NCI-H1105 (cell line): ENCODE measurements around the gene TTBK1.

Source experiments
- DNase-seq: peaks from one replicate; lab custom pipeline; 2025; lab: John Stamatoyannopoulos, UW

Gene TTBK1

GRCh38 chr6:43255408-43256054 is 12.2 kb downstream of the TTBK1 start:
- no peak for DNase-seq

- DNase-seq, result no peak
Measured at GRCh38 chr6:43256670-43257366, 13.5 kb downstream of the TTBK1 start.

GRCh38 chr6:43257367-43258145 is 14.3 kb downstream of the TTBK1 start:
- no peak for DNase-seq

GRCh38 chr6:43258180-43258579 is 14.9 kb downstream of the TTBK1 start:
- DNase-seq, result no peak

GRCh38 chr6:43258807-43259686 is 15.8 kb downstream of the TTBK1 start:
- no peak for DNase-seq

- no peak for DNase-seq
Measured at GRCh38 chr6:43260791-43261190, 17.5 kb downstream of the TTBK1 start.

GRCh38 chr6:43261198-43261597 is 17.9 kb downstream of the TTBK1 start:
- no peak for DNase-seq

GRCh38 chr6:43262000-43262779 is 18.9 kb downstream of the TTBK1 start:
- no peak for DNase-seq

- no peak for DNase-seq
Measured at GRCh38 chr6:43262780-43263313, 19.6 kb downstream of the TTBK1 start.

- no peak for DNase-seq
Measured at GRCh38 chr6:43263314-43264178, 20.3 kb downstream of the TTBK1 start.

- no peak for DNase-seq
Measured at GRCh38 chr6:43264599-43265145, 21.4 kb downstream of the TTBK1 start.

- no peak for DNase-seq
Measured at GRCh38 chr6:43265564-43265963, 22.3 kb downstream of the TTBK1 start.

- DNase-seq, result no peak
Measured at GRCh38 chr6:43267619-43268354, 24.5 kb downstream of the TTBK1 start.

GRCh38 chr6:43268355-43268700 is 25.0 kb downstream of the TTBK1 start:
- DNase-seq, result no peak

- no peak for DNase-seq
Measured at GRCh38 chr6:43268782-43269272, 25.5 kb downstream of the TTBK1 start.

GRCh38 chr6:43269273-43270007 is 26.2 kb downstream of the TTBK1 start:
- no peak for DNase-seq

GRCh38 chr6:43271103-43271815 is 28.0 kb downstream of the TTBK1 start:
- DNase-seq, result no peak

- no peak for DNase-seq
Measured at GRCh38 chr6:43271944-43272343, 28.7 kb downstream of the TTBK1 start.
